Activated naive CD4-positive, alpha-beta T cell treated with anti-CD3 and anti-CD28 coated beads, Interleukin-2, amount 50 U/mL, for 24 hours (primary cell): ENCODE measurements around the gene COP1.
A peak's percentile ranks its signal among the peaks of the same experiment; 100 is the strongest.
"Not testable (repeated sequence)": the region's sequence is repeated elsewhere in the genome, so short reads cannot be mapped to it uniquely, and the experiment has no call there.

ENCODE experiments used
- H3K27ac Mint-ChIP-seq: one replicate; pipeline ENCODE4 v1.8.0; 2021; ENCODE audit warnings: mild to moderate bottlenecking, mixed read lengths
- H3K27me3 Mint-ChIP-seq: one replicate; pipeline ENCODE4 v1.8.0; 2021; ENCODE audit warnings: mixed read lengths
- H3K36me3 Mint-ChIP-seq: one replicate; pipeline ENCODE4 v1.8.0; 2021; ENCODE audit warnings: mixed read lengths
- H3K4me1 Mint-ChIP-seq: one replicate; pipeline ENCODE4 v1.8.0; 2021; ENCODE audit warnings: mixed read lengths
- H3K4me3 Mint-ChIP-seq: one replicate; pipeline ENCODE4 v1.8.0; 2021; ENCODE audit warnings: mild to moderate bottlenecking, mixed read lengths
- H3K9me3 Mint-ChIP-seq: one replicate; pipeline ENCODE4 v1.8.0; 2021; ENCODE audit warnings: mixed read lengths

COP1 gene

DNA sequence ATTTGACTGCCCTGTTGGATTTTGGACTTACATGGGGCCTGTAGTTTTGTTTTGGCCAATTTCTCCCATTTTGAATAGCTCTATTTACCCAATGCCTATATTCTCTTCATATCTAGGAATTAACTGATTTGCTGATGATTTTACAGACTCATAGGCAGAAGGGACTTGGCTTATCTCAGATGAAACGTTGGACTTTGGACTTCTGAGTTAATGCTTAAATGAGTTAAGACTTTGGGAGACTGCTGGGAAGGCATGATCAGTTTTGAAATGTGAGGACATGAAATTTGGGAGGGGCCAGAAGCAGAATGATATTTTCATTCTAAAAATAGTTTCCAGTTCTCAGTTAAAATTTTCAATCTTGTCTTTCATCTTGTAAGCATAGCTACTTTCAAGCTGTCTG, 222.3 kb downstream of the COP1 start:
- H3K27ac Mint-ChIP-seq = no peak overlapping the region
- H3K36me3 Mint-ChIP-seq = peaks cover 60% of the 10 kb centered on the region
- H3K9me3 Mint-ChIP-seq = peaks cover 16% of the 10 kb centered on the region
- H3K27me3 Mint-ChIP-seq = no peaks in the 10 kb centered on the region
- peaks cover 10% of the 10 kb centered on the region for H3K4me1 Mint-ChIP-seq
- H3K4me3 Mint-ChIP-seq = no peak overlapping the region

- H3K4me3 Mint-ChIP-seq = no peak overlapping the region
- H3K4me1 Mint-ChIP-seq = peaks cover 12% of the 10 kb centered on the region
- H3K9me3 Mint-ChIP-seq = peaks cover 16% of the 10 kb centered on the region
- H3K27me3 Mint-ChIP-seq = no peaks in the 10 kb centered on the region
- peaks cover 60% of the 10 kb centered on the region for H3K36me3 Mint-ChIP-seq
- no peak overlapping the region for H3K27ac Mint-ChIP-seq
These were observed 222.9 kb downstream of the COP1 start for GRCh38 chr1:175984057-175984812.

DNA sequence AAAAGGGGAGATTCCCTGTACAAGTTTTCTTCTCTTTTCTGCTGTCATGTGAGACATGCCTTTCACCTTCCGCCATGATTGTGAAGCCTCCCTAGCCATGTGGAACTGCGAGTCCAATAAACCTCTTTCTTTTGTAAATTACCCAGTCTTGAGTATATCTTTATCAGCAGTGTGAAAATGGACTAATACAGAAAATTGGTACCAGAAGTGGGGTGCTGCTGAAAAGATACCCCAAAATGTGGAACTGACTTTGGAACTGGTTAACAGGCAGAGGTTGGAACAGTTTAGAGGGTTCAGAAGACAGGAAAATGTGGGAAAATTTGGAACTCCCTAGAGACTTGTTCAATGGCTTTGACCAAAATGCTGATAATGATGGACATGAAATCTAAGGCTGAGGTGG, 223.7 kb downstream of the COP1 start:
- not testable (repeated sequence) for H3K4me3 Mint-ChIP-seq, H3K27ac Mint-ChIP-seq, H3K27me3 Mint-ChIP-seq
- Mint-ChIP-seq H3K9me3 (peaks cover 16% of the 10 kb centered on the region), H3K4me1 (peaks cover 20% of the 10 kb centered on the region), H3K36me3 (peaks cover 57% of the 10 kb centered on the region)

DNA sequence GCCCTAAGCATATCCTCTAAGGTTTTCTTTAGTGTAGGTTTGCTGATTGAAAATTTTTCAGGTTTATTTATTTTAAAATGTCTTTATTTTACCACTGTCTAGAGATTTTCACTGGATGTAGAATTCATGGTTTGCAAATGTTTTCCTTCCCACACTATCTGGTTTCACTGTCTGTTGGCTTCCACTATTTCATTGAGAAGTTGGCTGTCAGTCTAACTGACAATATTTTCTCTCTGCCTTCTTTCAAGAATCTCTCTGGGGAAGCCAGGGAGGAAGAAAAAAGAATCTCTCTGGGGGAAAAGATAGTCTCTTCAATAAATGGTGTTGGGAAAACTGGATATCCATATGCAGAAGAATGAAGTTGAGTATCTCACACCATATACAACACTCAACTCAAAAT, 226.0 kb downstream of the COP1 start:
- peaks cover 49% of the 10 kb centered on the region for H3K36me3 Mint-ChIP-seq
- no peak overlapping the region for H3K27ac Mint-ChIP-seq
- H3K9me3 Mint-ChIP-seq = peaks cover 16% of the 10 kb centered on the region
- no peak overlapping the region for H3K4me3 Mint-ChIP-seq
- no peaks in the 10 kb centered on the region for H3K27me3 Mint-ChIP-seq
- H3K4me1 Mint-ChIP-seq = peaks cover 21% of the 10 kb centered on the region

DNA sequence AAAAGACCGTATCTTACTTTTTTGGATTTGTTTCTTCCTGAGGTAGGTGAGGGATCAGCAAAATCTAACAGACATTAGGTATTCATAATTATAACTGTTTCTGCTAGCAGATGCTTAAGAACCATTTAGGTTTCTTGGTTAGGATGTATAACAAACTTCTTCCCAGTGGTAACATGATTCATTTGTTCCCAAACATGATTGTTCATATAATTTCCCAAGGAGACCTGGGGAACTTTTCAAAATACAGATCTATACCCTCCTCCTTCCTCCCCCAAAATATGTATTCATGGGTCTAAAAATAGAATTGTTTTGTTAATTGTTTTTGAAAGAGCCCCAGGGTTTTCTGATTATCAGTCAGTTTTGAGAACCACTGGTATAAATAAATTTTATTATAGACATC, 228.2 kb downstream of the COP1 start:
- peaks cover 12% of the 10 kb centered on the region for H3K9me3 Mint-ChIP-seq
- H3K27ac Mint-ChIP-seq = no peak overlapping the region
- H3K4me1 Mint-ChIP-seq = peaks cover 21% of the 10 kb centered on the region
- H3K36me3 Mint-ChIP-seq = peaks cover 38% of the 10 kb centered on the region
- no peak overlapping the region for H3K4me3 Mint-ChIP-seq
- no peaks in the 10 kb centered on the region for H3K27me3 Mint-ChIP-seq

GRCh38 chr1:175978476-175978875, 228.6 kb downstream of the COP1 start:
- Mint-ChIP-seq H3K9me3 (peaks cover 9% of the 10 kb centered on the region), H3K4me1 (peaks cover 21% of the 10 kb centered on the region), H3K27ac (peak overlapping the region; percentile 69), H3K4me3 (no peak overlapping the region), H3K27me3 (no peaks in the 10 kb centered on the region), H3K36me3 (peaks cover 38% of the 10 kb centered on the region)

GRCh38 chr1:175976865-175977642, 230.0 kb downstream of the COP1 start:
- Mint-ChIP-seq H3K27me3 (no peaks in the 10 kb centered on the region), H3K36me3 (peaks cover 26% of the 10 kb centered on the region), H3K4me1 (peaks cover 21% of the 10 kb centered on the region), H3K9me3 (peaks cover 5% of the 10 kb centered on the region), H3K27ac (no peak overlapping the region), H3K4me3 (no peak overlapping the region)

DNA sequence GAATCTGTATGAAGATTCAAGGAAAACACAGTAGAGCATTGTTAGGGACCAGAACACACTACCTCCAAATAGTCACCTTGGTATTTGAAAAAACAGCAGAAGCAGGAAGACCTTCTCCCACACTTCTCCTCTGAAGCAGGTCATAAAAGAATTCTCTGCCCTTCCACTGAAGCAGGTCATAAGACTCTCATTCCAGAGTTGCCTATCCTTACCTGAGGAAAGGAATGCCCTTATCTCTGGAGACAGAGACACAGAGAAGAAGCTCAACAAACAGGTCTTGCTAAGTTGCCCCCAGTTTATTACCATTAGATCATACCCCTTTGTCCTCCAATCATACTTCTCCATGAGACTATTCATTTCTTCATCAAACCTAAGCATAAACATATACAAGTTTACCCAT, 237.9 kb downstream of the COP1 start:
- Mint-ChIP-seq H3K27me3 (no peaks in the 10 kb centered on the region), H3K4me1 (no peaks in the 10 kb centered on the region), H3K27ac (no peak overlapping the region), H3K4me3 (no peak overlapping the region), H3K36me3 (peaks cover 21% of the 10 kb centered on the region), H3K9me3 (no peaks in the 10 kb centered on the region)

- Mint-ChIP-seq H3K4me3 (no peak overlapping the region), H3K4me1 (no peaks in the 10 kb centered on the region), H3K27me3 (no peaks in the 10 kb centered on the region), H3K36me3 (peaks cover 15% of the 10 kb centered on the region), H3K27ac (no peak overlapping the region), H3K9me3 (no peaks in the 10 kb centered on the region)
These were observed 238.5 kb downstream of the COP1 start for GRCh38 chr1:175968486-175969172.

DNA sequence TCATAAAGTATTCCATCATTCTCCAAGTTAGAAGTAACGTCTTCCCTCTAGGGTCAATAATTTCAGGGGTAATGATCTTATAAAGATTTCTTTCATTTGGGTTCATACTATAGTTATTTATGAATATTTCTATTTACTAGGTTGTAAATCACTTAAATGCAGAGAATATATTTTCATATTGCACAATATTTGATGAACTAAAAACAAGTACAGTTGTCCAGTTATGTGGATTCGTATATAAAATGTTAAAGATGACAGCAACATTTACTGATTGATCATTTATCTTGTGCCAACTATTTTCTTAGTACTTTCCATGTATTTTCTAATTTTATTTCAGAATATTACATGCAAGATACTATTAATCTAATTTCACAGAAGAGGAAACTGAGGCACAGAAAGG, 243.3 kb downstream of the COP1 start:
- H3K27ac Mint-ChIP-seq = no peak overlapping the region
- peaks cover 25% of the 10 kb centered on the region for H3K36me3 Mint-ChIP-seq
- H3K4me1 Mint-ChIP-seq = peaks cover 10% of the 10 kb centered on the region
- H3K4me3 Mint-ChIP-seq = no peak overlapping the region
- H3K27me3 Mint-ChIP-seq = no peaks in the 10 kb centered on the region
- no peaks in the 10 kb centered on the region for H3K9me3 Mint-ChIP-seq

DNA sequence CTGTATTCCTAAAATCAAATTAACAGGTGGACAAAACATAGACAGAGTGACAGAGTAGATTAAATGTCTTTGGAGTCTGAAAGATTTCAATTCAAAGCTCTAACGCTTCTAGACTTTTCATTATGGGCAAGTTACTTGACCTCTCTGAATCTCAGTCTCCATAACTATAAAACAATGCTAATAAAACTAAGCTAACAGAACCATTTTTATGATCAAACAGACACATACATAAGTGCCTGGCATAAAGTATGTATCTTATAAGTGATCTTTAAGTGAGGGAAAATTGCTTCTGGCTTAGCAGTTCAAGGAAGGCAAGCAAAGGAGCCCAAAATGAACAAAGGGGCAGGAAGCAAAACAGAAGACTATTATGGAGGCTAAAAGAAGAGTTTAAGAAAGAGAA, 246.9 kb downstream of the COP1 start:
- H3K36me3 Mint-ChIP-seq = peaks cover 30% of the 10 kb centered on the region
- no peak overlapping the region for H3K4me3 Mint-ChIP-seq
- no peaks in the 10 kb centered on the region for H3K27me3 Mint-ChIP-seq
- H3K9me3 Mint-ChIP-seq = no peaks in the 10 kb centered on the region
- H3K27ac Mint-ChIP-seq = no peak overlapping the region
- peaks cover 10% of the 10 kb centered on the region for H3K4me1 Mint-ChIP-seq

DNA sequence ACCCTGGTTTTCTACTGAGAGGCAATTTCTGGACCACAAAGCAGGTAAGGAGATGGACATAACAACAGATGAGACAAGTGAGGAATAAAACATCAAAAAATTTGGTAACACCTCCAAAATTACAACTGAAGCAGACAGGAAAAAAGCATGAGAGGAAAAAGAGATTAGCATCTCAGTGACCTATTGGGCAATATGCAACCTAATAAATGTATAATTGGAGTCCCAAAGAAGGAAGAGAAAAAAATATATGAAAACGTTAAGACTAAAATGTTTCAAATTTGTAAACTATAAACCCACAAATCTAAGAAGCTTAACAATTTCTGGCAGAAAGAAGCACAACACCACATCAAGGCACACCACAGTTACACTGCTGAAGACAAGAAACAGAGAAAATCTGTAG, 255.5 kb downstream of the COP1 start:
- no peak overlapping the region for H3K27ac Mint-ChIP-seq
- peaks cover 41% of the 10 kb centered on the region for H3K36me3 Mint-ChIP-seq
- H3K4me1 Mint-ChIP-seq = no peaks in the 10 kb centered on the region
- H3K4me3 Mint-ChIP-seq = no peak overlapping the region
- peaks cover 5% of the 10 kb centered on the region for H3K9me3 Mint-ChIP-seq
- H3K27me3 Mint-ChIP-seq = no peaks in the 10 kb centered on the region

- H3K4me3 Mint-ChIP-seq = no peak overlapping the region
- H3K27ac Mint-ChIP-seq = no peak overlapping the region
- peaks cover 44% of the 10 kb centered on the region for H3K36me3 Mint-ChIP-seq
- peaks cover 10% of the 10 kb centered on the region for H3K9me3 Mint-ChIP-seq
- no peaks in the 10 kb centered on the region for H3K27me3 Mint-ChIP-seq
- no peaks in the 10 kb centered on the region for H3K4me1 Mint-ChIP-seq
These were observed 259.3 kb downstream of the COP1 start for GRCh38 chr1:175947771-175948170.

GRCh38 chr1:175944591-175944990, 262.5 kb downstream of the COP1 start:
- H3K36me3 Mint-ChIP-seq = peaks cover 51% of the 10 kb centered on the region
- H3K27ac Mint-ChIP-seq = no peak overlapping the region
- H3K4me1 Mint-ChIP-seq = no peaks in the 10 kb centered on the region
- peaks cover 5% of the 10 kb centered on the region for H3K9me3 Mint-ChIP-seq
- no peaks in the 10 kb centered on the region for H3K27me3 Mint-ChIP-seq
- no peak overlapping the region for H3K4me3 Mint-ChIP-seq

GRCh38 chr1:175941164-175941563, 265.9 kb downstream of the COP1 start:
- H3K36me3 Mint-ChIP-seq = peaks cover 44% of the 10 kb centered on the region
- H3K27me3 Mint-ChIP-seq = no peaks in the 10 kb centered on the region
- H3K27ac Mint-ChIP-seq = no peak overlapping the region
- H3K4me1 Mint-ChIP-seq = no peaks in the 10 kb centered on the region
- peaks cover 5% of the 10 kb centered on the region for H3K9me3 Mint-ChIP-seq
- H3K4me3 Mint-ChIP-seq = no peak overlapping the region

DNA sequence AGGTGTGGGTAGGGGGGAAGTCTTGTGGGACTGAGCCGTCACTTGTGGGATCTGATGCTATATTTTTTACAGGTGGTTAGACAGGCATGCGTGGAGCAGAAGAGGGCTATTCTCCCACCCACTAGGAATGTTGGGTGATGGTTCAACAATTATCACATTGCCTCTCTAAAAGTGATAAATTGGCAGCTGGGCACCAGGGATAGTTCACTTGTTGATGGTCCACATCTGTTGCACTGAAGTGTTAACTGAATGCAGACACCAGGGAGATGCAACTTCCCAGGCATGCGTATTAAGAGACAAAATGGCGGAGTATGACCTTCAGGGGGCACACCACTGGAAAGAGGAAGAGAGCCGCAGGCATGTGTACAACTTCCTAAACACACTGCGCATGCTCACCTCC, 270.4 kb downstream of the COP1 start:
- Mint-ChIP-seq H3K4me3 (no peak overlapping the region), H3K9me3 (peaks cover 10% of the 10 kb centered on the region), H3K27me3 (no peaks in the 10 kb centered on the region), H3K36me3 (peaks cover 32% of the 10 kb centered on the region), H3K4me1 (no peaks in the 10 kb centered on the region), H3K27ac (no peak overlapping the region)
